ENCODE results near the gene PVRIG. TPM values are rescaled to one million over a fixed set of nuclear protein-coding genes. Genes with fewer than 3 reads are reported as not detected.
"Not testable (repeated sequence)": the region's sequence is repeated elsewhere in the genome, so short reads cannot be mapped to it uniquely, and the experiment has no call there.

Gene PVRIG
- total RNA-seq, 1 experiment from 2014 or later, result 1.1 TPM

GRCh38 chr7:100177045-100178001 lies 42.4 kb upstream of the PVRIG start, which contains the start of the genes GPC2 and STAG3:
GPC2 (minus strand) TSS chr7:100177381; CDS start chr7:100177199, 182 bp downstream.
STAG3 (plus strand) TSS chr7:100177918; CDS start chr7:100180557, 2,639 bp downstream.
- no TSS peak for BruUV-seq (replicated peaks)
- Histone ChIP-seq H2AFZ (peak within 1 kb of the TSS; percentile 88), H3K4me1 (replicated peaks; ENCODE audit: insufficient read depth) (0 out of 2 replicates have a peak, but pooled peaks cover 6% of the 10 kb centered on the region), H3K79me2 (ENCODE audit: low read depth) (no peaks in the 10 kb centered on the region), H4K20me1 (ENCODE audit: insufficient read depth) (no peaks in the 10 kb centered on the region), H3K27me3 (ENCODE audit: insufficient read depth, low read depth) (no peaks in the 10 kb centered on the region; the same call in 1 of the 2 replicates), H3K36me3 (ENCODE audit: low read depth) (no peaks in the 10 kb centered on the region), H3F3A (ENCODE audit: insufficient read depth, low read depth) (peaks cover 2% of the 10 kb centered on the region; the same call in 1 of the 2 replicates), H3K9me2 (ENCODE audit: insufficient read depth) (no peaks in the 10 kb centered on the region), H3K27ac (no peak within 1 kb of the TSS), H3K9me3 (ENCODE audit: insufficient read depth, low read depth) (no peaks in the 10 kb centered on the region), H3K4me3 (peak within 1 kb of the TSS; percentile 88), H3K4me2 (peak within 1 kb of the TSS; percentile 100)
- ChIA-PET CTCF (interaction anchor here (0.5 to 0.9 kb wide), 3 partner anchors 40 to 394 kb away, joined by 3 to 10 read pairs (median 3); no protein-coding TSS in a partner anchor), POLR2A (ENCODE audit: unreplicated experiment) (interaction anchor here (0.6 kb wide), 3 partner anchors 28 to 505 kb away, joined by 3 to 8 read pairs (median 5); partner anchors contain the start of gene LAMTOR4)
- TF ChIP-seq EZH2 (IDR thresholded peaks at IDR 0.05; ENCODE audit: low read depth) (no peak), CTCF (conservative IDR thresholded peaks at IDR 0.05) (no peak)
- peak; percentile 81 to 98 for DNase-seq
- intact Hi-C loops (cut with micrococcal nuclease; ENCODE audit: unreplicated experiment), result no loop called here

- H3K4me3 ChIP-seq; H3K27ac ChIP-seq; intact Hi-C loops (cut with micrococcal nuclease; ENCODE audit: unreplicated experiment); H3K9me3 ChIP-seq (ENCODE audit: insufficient read depth, low read depth); H3K79me2 ChIP-seq (ENCODE audit: low read depth); H3K27me3 ChIP-seq (ENCODE audit: insufficient read depth, low read depth); H3K36me3 ChIP-seq (ENCODE audit: low read depth); POLR2A ChIA-PET (ENCODE audit: unreplicated experiment); H3F3A ChIP-seq (ENCODE audit: insufficient read depth, low read depth); H3K4me2 ChIP-seq; H4K20me1 ChIP-seq (ENCODE audit: insufficient read depth); H3K4me1 ChIP-seq (replicated peaks; ENCODE audit: insufficient read depth); BruUV-seq (replicated peaks); H2AFZ ChIP-seq; H3K9me2 ChIP-seq (ENCODE audit: insufficient read depth); DNase-seq: not testable (repeated sequence)
- CTCF ChIA-PET, result interaction anchor here (0.7 kb wide), 1 partner anchor 20 kb away, joined by 6 read pairs; no protein-coding TSS in a partner anchor
These were observed 39.7 kb upstream of the PVRIG start for GRCh38 chr7:100180084-100180483.

- CTCF ChIA-PET, result not testable (repeated sequence)
These were observed 37.1 kb upstream of the PVRIG start for GRCh38 chr7:100182616-100183015.

GRCh38 chr7:100183090-100183489 lies 36.7 kb upstream of the PVRIG start:
- H3K27me3 ChIP-seq (ENCODE audit: insufficient read depth, low read depth); H3K4me3 ChIP-seq; H4K20me1 ChIP-seq (ENCODE audit: insufficient read depth); H3K4me1 ChIP-seq (replicated peaks; ENCODE audit: insufficient read depth); H3K9me3 ChIP-seq (ENCODE audit: insufficient read depth, low read depth); H3K4me2 ChIP-seq; intact Hi-C loops (cut with micrococcal nuclease; ENCODE audit: unreplicated experiment); H3K79me2 ChIP-seq (ENCODE audit: low read depth); H3K36me3 ChIP-seq (ENCODE audit: low read depth); H2AFZ ChIP-seq; H3K27ac ChIP-seq; H3F3A ChIP-seq (ENCODE audit: insufficient read depth, low read depth); CTCF ChIA-PET; H3K9me2 ChIP-seq (ENCODE audit: insufficient read depth); BruUV-seq (replicated peaks); POLR2A ChIA-PET (ENCODE audit: unreplicated experiment); DNase-seq: not testable (repeated sequence)

More at GRCh38 chr7:100182616-100183015, 37.1 kb upstream of the PVRIG start:
- DNase-seq; H3K36me3 ChIP-seq (ENCODE audit: low read depth); H3K27ac ChIP-seq; H4K20me1 ChIP-seq (ENCODE audit: insufficient read depth); H2AFZ ChIP-seq; H3K9me2 ChIP-seq (ENCODE audit: insufficient read depth); H3K4me1 ChIP-seq (replicated peaks; ENCODE audit: insufficient read depth); H3K9me3 ChIP-seq (ENCODE audit: insufficient read depth, low read depth); H3K4me2 ChIP-seq; H3K27me3 ChIP-seq (ENCODE audit: insufficient read depth, low read depth); H3K79me2 ChIP-seq (ENCODE audit: low read depth); POLR2A ChIA-PET (ENCODE audit: unreplicated experiment); intact Hi-C loops (cut with micrococcal nuclease; ENCODE audit: unreplicated experiment); BruUV-seq (replicated peaks); H3F3A ChIP-seq (ENCODE audit: insufficient read depth, low read depth); H3K4me3 ChIP-seq: not testable (repeated sequence)

All from PC-9 (cell line).